Activated CD4-positive, alpha-beta T cell treated with anti-CD3 and anti-CD28 coated beads for 24 hours (primary cell): ENCODE results near the gene ODC1.
A peak's percentile ranks its signal among the peaks of the same experiment; 100 is the strongest.

Source experiments
- DNase-seq, 2 donors: peaks; one replicate each; pipeline ENCODE4 v3.0.0-alpha.2; 2020; ENCODE audit warnings: low read depth in 2 of 2

The ODC1 gene

GRCh38 chr2:10434886-10435819 lies 13.0 kb downstream of the ODC1 start:
- DNase-seq: peak; percentile 59 to 68

- DNase-seq: no peak
Measured at GRCh38 chr2:10433947-10434885, 13.9 kb downstream of the ODC1 start.

GRCh38 chr2:10433264-10433946 lies 14.7 kb downstream of the ODC1 start:
- no peak for DNase-seq

GRCh38 chr2:10432311-10433181 lies 15.6 kb downstream of the ODC1 start:
- DNase-seq: no peak

- DNase-seq: no peak
Measured at GRCh38 chr2:10431797-10432196, 16.3 kb downstream of the ODC1 start.

- no peak for DNase-seq
Measured at GRCh38 chr2:10430886-10431622, 17.1 kb downstream of the ODC1 start.

- DNase-seq: no peak
Measured at GRCh38 chr2:10428924-10429323, 19.2 kb downstream of the ODC1 start.

- DNase-seq: no peak
Measured at GRCh38 chr2:10428355-10428754, 19.8 kb downstream of the ODC1 start.

- no peak for DNase-seq
Measured at GRCh38 chr2:10427618-10427949, 20.5 kb downstream of the ODC1 start.

- DNase-seq: no peak
Measured at GRCh38 chr2:10426726-10427617, 21.2 kb downstream of the ODC1 start.

GRCh38 chr2:10425699-10426098 lies 22.4 kb downstream of the ODC1 start:
- DNase-seq: no peak

GRCh38 chr2:10424916-10425505 lies 23.1 kb downstream of the ODC1 start:
- DNase-seq: no peak

GRCh38 chr2:10424051-10424450 lies 24.1 kb downstream of the ODC1 start:
- DNase-seq: no peak

- DNase-seq: no peak
Measured at GRCh38 chr2:10423400-10423774, 24.7 kb downstream of the ODC1 start.

GRCh38 chr2:10422732-10423399 lies 25.3 kb downstream of the ODC1 start:
- DNase-seq: no peak

GRCh38 chr2:10422251-10422650 lies 25.9 kb downstream of the ODC1 start:
- no peak for DNase-seq

GRCh38 chr2:10419553-10420257 lies 28.4 kb downstream of the ODC1 start:
- DNase-seq: no peak
